ENCODE results near the gene DAPL1.

GRCh38 chr2:158782616-158783015 lies 12.5 kb upstream of the DAPL1 start:
- TF ChIP-seq CTCF (IDR thresholded peaks at IDR 0.05) (no peak), POLR2A (IDR thresholded peaks at IDR 0.05) (no peak)

Measured in body of pancreas (tissue), 4 donors.